ENCODE data around the gene AARS1. TPM values are rescaled to one million over a fixed set of nuclear protein-coding genes. Genes with fewer than 3 reads are reported as not detected.
"Not testable (repeated sequence)": the region's sequence is repeated elsewhere in the genome, so short reads cannot be mapped to it uniquely, and the experiment has no call there.

AARS1 gene
- total RNA-seq, 1 donor from 2014 or later: 65.8 TPM

DNA sequence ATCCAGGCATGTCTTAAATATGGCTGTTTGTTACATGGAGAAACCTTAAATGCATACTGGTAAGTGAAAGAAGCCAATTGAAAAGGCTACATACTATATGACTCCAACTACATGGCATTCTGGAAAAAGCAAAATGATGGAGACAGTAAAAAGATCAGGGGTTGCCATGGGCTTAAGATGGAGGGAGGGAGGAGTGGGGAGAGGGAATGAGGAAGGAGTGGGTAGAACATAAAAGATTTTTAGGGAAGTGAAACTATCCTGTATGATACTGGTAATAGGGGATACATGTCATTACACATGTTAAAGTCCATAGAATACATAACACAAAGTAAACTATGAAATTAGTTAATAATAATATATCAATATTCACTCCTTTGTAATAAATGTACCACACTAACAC lies 50.5 kb downstream of the AARS1 start:
- not testable (repeated sequence) for H3K27ac ChIP-seq (ENCODE audit: low read depth, low read length); H3K4me3 ChIP-seq (ENCODE audit: low read length in 3 of 3); H3K36me3 ChIP-seq (ENCODE audit: control insufficient read depth in 3 of 3, insufficient read depth in 3 of 3, low read length in 3 of 3); H3K9me3 ChIP-seq (ENCODE audit: control insufficient read depth in 3 of 3, low read length in 3 of 3); H3K9ac ChIP-seq (ENCODE audit: low read depth in 1 of 3, low read length in 3 of 3); H3K27me3 ChIP-seq (ENCODE audit: control insufficient read depth in 3 of 3, insufficient read depth in 3 of 3, low read length in 3 of 3); H3K4me1 ChIP-seq (ENCODE audit: control insufficient read depth in 3 of 3, insufficient read depth in 3 of 3, low read length in 3 of 3)

- not testable (repeated sequence) for H3K4me1 ChIP-seq (ENCODE audit: control insufficient read depth in 3 of 3, insufficient read depth in 3 of 3, low read length in 3 of 3); H3K9ac ChIP-seq (ENCODE audit: low read depth in 1 of 3, low read length in 3 of 3); H3K36me3 ChIP-seq (ENCODE audit: control insufficient read depth in 3 of 3, insufficient read depth in 3 of 3, low read length in 3 of 3); H3K27ac ChIP-seq (ENCODE audit: low read depth, low read length); H3K27me3 ChIP-seq (ENCODE audit: control insufficient read depth in 3 of 3, insufficient read depth in 3 of 3, low read length in 3 of 3); H3K4me3 ChIP-seq (ENCODE audit: low read length in 3 of 3); H3K9me3 ChIP-seq (ENCODE audit: control insufficient read depth in 3 of 3, low read length in 3 of 3)
Observed at GRCh38 chr16:70231831-70232230, 57.5 kb downstream of the AARS1 start.

DNA sequence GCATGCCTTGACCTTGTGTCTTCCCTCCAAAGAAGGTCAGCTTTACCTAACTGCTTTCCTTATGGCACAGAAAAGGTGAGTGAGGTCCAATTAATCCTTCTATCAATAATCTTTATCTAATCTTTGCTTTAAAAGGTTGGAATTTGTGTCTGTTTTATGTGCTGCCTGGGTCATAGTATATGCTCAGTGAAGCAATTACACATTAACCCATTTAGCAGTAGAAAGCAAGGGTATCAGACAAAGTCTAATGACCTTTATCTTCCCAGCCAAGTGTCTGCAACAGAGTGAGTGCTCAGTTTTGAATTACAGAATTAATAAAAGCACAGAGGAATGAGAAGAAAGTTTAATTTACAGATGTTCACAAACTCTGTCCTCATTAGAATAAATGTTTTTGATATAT lies 63.3 kb downstream of the AARS1 start:
- not testable (repeated sequence) for H3K4me1 ChIP-seq (ENCODE audit: control insufficient read depth in 3 of 3, insufficient read depth in 3 of 3, low read length in 3 of 3); H3K4me3 ChIP-seq (ENCODE audit: low read length in 3 of 3); H3K27ac ChIP-seq (ENCODE audit: low read depth, low read length); H3K27me3 ChIP-seq (ENCODE audit: control insufficient read depth in 3 of 3, insufficient read depth in 3 of 3, low read length in 3 of 3); H3K9me3 ChIP-seq (ENCODE audit: control insufficient read depth in 3 of 3, low read length in 3 of 3); H3K9ac ChIP-seq (ENCODE audit: low read depth in 1 of 3, low read length in 3 of 3); H3K36me3 ChIP-seq (ENCODE audit: control insufficient read depth in 3 of 3, insufficient read depth in 3 of 3, low read length in 3 of 3)

DNA sequence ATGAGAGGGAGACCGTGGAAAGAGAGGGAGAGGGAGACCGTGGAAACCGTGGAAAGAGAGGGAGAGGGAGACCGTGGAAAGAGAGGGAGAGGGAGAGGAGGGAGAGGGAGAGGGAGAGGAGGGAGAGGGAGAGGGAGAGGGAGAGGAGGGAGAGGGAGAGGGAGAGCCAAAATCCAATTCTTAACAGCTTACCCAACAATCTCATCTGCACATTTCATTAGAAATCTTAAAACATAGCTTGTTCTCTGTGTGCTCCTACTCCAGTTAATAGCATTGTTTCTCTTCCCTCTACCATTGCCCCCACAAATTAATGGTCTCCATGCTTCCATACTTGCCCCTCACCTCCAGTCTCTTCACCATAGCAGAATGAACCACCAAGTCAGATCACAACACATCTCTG lies 63.9 kb downstream of the AARS1 start:
- not testable (repeated sequence) for H3K27ac ChIP-seq (ENCODE audit: low read depth, low read length); H3K9me3 ChIP-seq (ENCODE audit: control insufficient read depth in 3 of 3, low read length in 3 of 3); H3K9ac ChIP-seq (ENCODE audit: low read depth in 1 of 3, low read length in 3 of 3); H3K4me3 ChIP-seq (ENCODE audit: low read length in 3 of 3); H3K36me3 ChIP-seq (ENCODE audit: control insufficient read depth in 3 of 3, insufficient read depth in 3 of 3, low read length in 3 of 3); H3K4me1 ChIP-seq (ENCODE audit: control insufficient read depth in 3 of 3, insufficient read depth in 3 of 3, low read length in 3 of 3); H3K27me3 ChIP-seq (ENCODE audit: control insufficient read depth in 3 of 3, insufficient read depth in 3 of 3, low read length in 3 of 3)

DNA sequence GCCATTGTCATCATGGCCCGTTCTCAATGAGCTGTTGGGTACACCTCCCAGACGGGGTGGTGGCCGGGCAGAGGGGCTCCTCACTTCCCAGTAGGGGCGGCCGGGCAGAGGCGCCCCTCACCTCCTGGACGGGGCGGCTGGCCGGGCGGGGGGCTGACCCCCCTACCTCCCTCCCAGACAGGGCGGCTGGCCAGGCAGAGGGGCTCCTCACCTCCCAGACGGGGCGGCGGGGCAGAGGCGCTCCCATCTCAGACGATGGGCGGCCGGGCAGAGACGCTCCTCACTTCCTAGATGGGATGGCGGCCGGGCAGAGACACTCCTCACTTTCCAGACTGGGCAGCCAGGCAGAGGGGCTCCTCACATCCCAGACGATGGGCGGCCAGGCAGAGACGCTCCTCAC lies 64.7 kb downstream of the AARS1 start:
- not testable (repeated sequence) for H3K9ac ChIP-seq (ENCODE audit: low read depth in 1 of 3, low read length in 3 of 3); H3K4me1 ChIP-seq (ENCODE audit: control insufficient read depth in 3 of 3, insufficient read depth in 3 of 3, low read length in 3 of 3); H3K27ac ChIP-seq (ENCODE audit: low read depth, low read length); H3K36me3 ChIP-seq (ENCODE audit: control insufficient read depth in 3 of 3, insufficient read depth in 3 of 3, low read length in 3 of 3); H3K9me3 ChIP-seq (ENCODE audit: control insufficient read depth in 3 of 3, low read length in 3 of 3); H3K4me3 ChIP-seq (ENCODE audit: low read length in 3 of 3); H3K27me3 ChIP-seq (ENCODE audit: control insufficient read depth in 3 of 3, insufficient read depth in 3 of 3, low read length in 3 of 3)

GRCh38 chr16:70223971-70224513 lies 65.3 kb downstream of the AARS1 start:
- not testable (repeated sequence) for H3K36me3 ChIP-seq (ENCODE audit: control insufficient read depth in 3 of 3, insufficient read depth in 3 of 3, low read length in 3 of 3); H3K27ac ChIP-seq (ENCODE audit: low read depth, low read length); H3K4me1 ChIP-seq (ENCODE audit: control insufficient read depth in 3 of 3, insufficient read depth in 3 of 3, low read length in 3 of 3); H3K9me3 ChIP-seq (ENCODE audit: control insufficient read depth in 3 of 3, low read length in 3 of 3); H3K9ac ChIP-seq (ENCODE audit: low read depth in 1 of 3, low read length in 3 of 3); H3K27me3 ChIP-seq (ENCODE audit: control insufficient read depth in 3 of 3, insufficient read depth in 3 of 3, low read length in 3 of 3); H3K4me3 ChIP-seq (ENCODE audit: low read length in 3 of 3)

DNA sequence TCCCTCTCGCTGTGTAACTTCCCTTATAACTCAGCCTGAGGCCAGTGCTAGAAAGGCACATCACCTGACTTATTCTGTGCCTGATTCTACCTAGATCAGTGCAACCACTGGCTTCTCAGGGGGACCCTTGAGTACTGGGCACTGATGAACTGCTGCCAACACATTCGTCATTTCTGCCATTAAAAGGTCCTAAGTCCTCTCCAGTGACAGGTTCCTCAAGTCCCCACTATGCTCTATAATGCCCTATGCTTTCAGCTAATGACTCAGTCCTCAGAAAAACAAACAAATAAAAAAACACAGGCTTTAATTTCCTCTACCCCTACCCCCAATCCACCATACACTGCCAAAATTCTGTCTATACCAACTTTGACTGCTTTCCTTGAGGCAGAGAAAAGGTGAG lies 66.1 kb downstream of the AARS1 start:
- H3K4me3 ChIP-seq (ENCODE audit: low read length in 3 of 3); H3K27me3 ChIP-seq (ENCODE audit: control insufficient read depth in 3 of 3, insufficient read depth in 3 of 3, low read length in 3 of 3); H3K27ac ChIP-seq (ENCODE audit: low read depth, low read length); H3K9me3 ChIP-seq (ENCODE audit: control insufficient read depth in 3 of 3, low read length in 3 of 3); H3K4me1 ChIP-seq (ENCODE audit: control insufficient read depth in 3 of 3, insufficient read depth in 3 of 3, low read length in 3 of 3); H3K9ac ChIP-seq (ENCODE audit: low read depth in 1 of 3, low read length in 3 of 3); H3K36me3 ChIP-seq (ENCODE audit: control insufficient read depth in 3 of 3, insufficient read depth in 3 of 3, low read length in 3 of 3): not testable (repeated sequence)

GRCh38 chr16:70222574-70222973 lies 66.7 kb downstream of the AARS1 start:
- H3K9me3 ChIP-seq (ENCODE audit: control insufficient read depth in 3 of 3, low read length in 3 of 3); H3K27me3 ChIP-seq (ENCODE audit: control insufficient read depth in 3 of 3, insufficient read depth in 3 of 3, low read length in 3 of 3); H3K27ac ChIP-seq (ENCODE audit: low read depth, low read length); H3K9ac ChIP-seq (ENCODE audit: low read depth in 1 of 3, low read length in 3 of 3); H3K36me3 ChIP-seq (ENCODE audit: control insufficient read depth in 3 of 3, insufficient read depth in 3 of 3, low read length in 3 of 3); H3K4me3 ChIP-seq (ENCODE audit: low read length in 3 of 3); H3K4me1 ChIP-seq (ENCODE audit: control insufficient read depth in 3 of 3, insufficient read depth in 3 of 3, low read length in 3 of 3): not testable (repeated sequence)

GRCh38 chr16:70218586-70218985 lies 70.7 kb downstream of the AARS1 start:
- not testable (repeated sequence) for H3K27me3 ChIP-seq (ENCODE audit: control insufficient read depth in 3 of 3, insufficient read depth in 3 of 3, low read length in 3 of 3); H3K27ac ChIP-seq (ENCODE audit: low read depth, low read length); H3K9ac ChIP-seq (ENCODE audit: low read depth in 1 of 3, low read length in 3 of 3); H3K9me3 ChIP-seq (ENCODE audit: control insufficient read depth in 3 of 3, low read length in 3 of 3); H3K36me3 ChIP-seq (ENCODE audit: control insufficient read depth in 3 of 3, insufficient read depth in 3 of 3, low read length in 3 of 3); H3K4me3 ChIP-seq (ENCODE audit: low read length in 3 of 3); H3K4me1 ChIP-seq (ENCODE audit: control insufficient read depth in 3 of 3, insufficient read depth in 3 of 3, low read length in 3 of 3)

DNA sequence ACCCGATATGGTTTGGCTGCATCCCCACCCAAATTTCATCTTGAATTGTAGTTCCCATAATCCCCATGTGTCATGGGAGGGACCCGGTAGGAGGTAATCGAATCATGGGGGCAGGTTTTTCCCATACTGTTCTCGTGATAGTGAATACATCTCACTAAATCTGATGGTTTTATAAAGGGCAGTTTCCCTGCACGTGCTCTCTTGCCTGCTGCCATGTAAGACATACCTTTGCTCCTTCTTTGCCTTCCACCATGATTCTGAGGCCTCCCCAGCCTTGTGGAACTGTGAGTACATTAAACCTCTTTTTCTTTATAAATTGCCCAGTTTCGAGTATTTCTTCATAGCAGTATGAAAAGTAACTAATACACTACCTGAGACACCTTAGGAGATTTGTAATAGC lies 82.9 kb downstream of the AARS1 start:
- not testable (repeated sequence) for H3K9ac ChIP-seq (ENCODE audit: low read depth in 1 of 3, low read length in 3 of 3); H3K4me3 ChIP-seq (ENCODE audit: low read length in 3 of 3); H3K4me1 ChIP-seq (ENCODE audit: control insufficient read depth in 3 of 3, insufficient read depth in 3 of 3, low read length in 3 of 3); H3K27me3 ChIP-seq (ENCODE audit: control insufficient read depth in 3 of 3, insufficient read depth in 3 of 3, low read length in 3 of 3); H3K36me3 ChIP-seq (ENCODE audit: control insufficient read depth in 3 of 3, insufficient read depth in 3 of 3, low read length in 3 of 3); H3K9me3 ChIP-seq (ENCODE audit: control insufficient read depth in 3 of 3, low read length in 3 of 3); H3K27ac ChIP-seq (ENCODE audit: low read depth, low read length)

DNA sequence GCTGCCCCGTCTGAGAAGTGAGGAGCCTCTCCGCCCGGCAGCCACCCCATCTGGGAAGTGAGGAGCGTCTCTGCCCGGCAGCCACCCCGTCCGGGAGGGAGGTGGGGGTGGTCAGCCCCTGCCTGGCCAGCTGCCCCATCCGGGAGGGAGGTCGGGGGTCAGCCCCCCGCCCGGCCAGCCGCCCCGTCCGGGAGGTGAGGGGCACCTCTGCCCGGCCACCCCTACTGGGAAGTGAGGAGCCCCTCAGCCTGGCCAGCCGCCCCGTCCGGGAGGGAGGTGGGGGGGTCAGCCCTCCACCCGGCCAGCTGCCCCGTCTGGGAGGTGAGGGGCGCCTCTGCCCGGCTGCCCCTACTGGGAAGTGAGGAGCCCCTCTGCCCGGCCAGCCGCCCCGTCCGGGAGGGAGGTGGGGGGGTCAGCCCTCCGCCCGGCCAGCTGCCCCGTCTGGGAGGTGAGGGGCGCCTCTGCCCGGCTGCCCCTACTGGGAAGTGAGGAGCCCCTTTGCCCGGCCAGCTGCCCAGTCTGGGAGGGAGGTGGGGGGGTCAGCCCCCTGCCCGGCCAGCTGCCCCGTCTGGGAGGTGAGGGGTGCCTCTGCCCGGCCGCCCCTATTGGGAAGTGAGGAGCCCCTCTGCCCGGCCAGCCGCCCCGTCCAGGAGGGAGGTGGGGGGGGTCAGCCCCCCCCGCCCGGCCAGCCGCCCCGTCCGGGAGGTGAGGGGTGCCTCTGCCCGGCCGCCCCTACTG lies 84.5 kb downstream of the AARS1 start:
- not testable (repeated sequence) for H3K4me3 ChIP-seq (ENCODE audit: low read length in 3 of 3); H3K27me3 ChIP-seq (ENCODE audit: control insufficient read depth in 3 of 3, insufficient read depth in 3 of 3, low read length in 3 of 3); H3K27ac ChIP-seq (ENCODE audit: low read depth, low read length); H3K4me1 ChIP-seq (ENCODE audit: control insufficient read depth in 3 of 3, insufficient read depth in 3 of 3, low read length in 3 of 3); H3K36me3 ChIP-seq (ENCODE audit: control insufficient read depth in 3 of 3, insufficient read depth in 3 of 3, low read length in 3 of 3); H3K9ac ChIP-seq (ENCODE audit: low read depth in 1 of 3, low read length in 3 of 3); H3K9me3 ChIP-seq (ENCODE audit: control insufficient read depth in 3 of 3, low read length in 3 of 3)

Data from skeletal muscle tissue (tissue), 4 donors.